ENCODE measurements around the gene PARN. TPM values are rescaled to one million over a fixed set of nuclear protein-coding genes. Genes with fewer than 3 reads are reported as not detected.

The PARN gene, protein sequence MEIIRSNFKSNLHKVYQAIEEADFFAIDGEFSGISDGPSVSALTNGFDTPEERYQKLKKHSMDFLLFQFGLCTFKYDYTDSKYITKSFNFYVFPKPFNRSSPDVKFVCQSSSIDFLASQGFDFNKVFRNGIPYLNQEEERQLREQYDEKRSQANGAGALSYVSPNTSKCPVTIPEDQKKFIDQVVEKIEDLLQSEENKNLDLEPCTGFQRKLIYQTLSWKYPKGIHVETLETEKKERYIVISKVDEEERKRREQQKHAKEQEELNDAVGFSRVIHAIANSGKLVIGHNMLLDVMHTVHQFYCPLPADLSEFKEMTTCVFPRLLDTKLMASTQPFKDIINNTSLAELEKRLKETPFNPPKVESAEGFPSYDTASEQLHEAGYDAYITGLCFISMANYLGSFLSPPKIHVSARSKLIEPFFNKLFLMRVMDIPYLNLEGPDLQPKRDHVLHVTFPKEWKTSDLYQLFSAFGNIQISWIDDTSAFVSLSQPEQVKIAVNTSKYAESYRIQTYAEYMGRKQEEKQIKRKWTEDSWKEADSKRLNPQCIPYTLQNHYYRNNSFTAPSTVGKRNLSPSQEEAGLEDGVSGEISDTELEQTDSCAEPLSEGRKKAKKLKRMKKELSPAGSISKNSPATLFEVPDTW
- 21.6 and 27.1 TPM in 2 replicates for total RNA-seq

DNA sequence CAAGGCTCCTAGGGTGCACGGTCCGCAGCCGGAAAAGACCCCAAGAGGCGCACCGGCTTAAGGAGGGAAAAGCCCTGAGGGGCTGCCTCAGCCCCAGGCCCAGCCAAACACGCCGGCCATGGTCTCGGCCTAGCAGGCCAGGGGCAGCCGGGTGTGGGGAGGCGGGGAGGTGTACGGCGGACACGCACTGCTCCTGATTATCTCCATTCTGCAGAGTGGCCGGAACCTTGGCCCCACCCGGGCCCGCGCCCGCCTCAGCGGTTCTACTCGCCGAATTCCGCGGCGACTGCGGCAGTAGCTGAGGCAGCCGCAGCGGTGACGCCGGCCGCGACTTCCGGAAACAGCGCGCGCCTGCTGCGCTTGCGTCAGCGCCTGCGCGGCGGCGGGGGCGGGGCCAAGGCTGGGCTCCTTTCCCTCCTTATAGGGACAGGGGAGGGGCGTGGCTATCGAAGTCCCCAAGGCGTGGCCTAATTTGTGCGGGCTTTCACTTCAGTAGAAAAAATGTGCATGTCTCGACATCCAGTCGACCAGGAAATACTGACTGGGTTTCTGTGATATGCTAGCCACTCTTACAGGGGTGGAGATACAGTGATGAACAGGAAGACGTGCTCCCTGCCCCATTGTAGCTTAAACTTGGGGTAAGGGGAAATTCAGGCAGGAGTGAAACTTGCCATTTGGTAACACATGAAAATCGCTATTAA, at the start of gene PARN:
TSS of gene PARN (minus strand) at position 342 of the 701 bp plus-strand sequence. CDS start at position 207, 135 bp downstream.

DNA sequence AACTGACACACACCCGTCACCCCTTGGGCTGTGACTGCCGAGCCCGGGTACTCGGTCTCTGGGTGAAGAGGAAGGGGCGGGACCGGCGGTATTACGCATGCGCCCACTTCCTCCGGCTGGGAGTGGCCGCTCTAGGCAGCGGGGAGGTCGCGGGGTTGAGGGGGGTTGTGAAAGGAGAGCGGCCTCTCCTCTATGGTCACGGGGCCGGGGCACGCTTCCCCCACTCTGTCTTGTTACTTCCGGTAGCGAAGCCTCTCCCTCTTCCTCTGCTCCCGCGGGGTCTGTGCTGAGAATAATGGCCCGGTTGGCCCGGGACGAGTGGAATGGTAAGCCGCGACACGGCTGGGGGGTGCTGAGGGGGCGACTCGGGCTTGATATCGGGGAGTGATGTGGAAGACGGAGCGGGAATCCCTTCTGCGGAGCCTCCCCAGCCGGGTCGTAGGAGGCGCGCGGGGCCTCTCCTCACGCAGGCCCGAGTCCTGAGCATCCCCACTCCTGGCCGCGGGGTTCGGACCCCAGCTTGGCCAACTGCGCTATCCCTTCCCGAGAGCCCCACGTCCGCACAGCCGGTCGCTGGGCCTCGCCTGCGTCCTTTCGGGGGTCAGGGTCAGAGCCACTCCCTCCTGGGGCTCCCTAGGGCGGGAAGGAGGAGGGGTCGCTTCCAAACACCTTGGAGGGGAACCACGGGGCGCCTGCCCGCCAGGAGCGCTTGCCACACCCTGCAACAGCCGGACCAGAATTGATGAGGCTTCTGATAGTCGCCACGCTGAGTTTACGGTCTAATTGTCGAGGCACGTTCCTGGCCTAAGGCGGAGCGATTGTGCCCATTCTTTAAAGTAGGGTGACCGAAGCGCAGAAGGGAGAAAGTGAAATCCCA, 2.9 kb upstream of the PARN start, which contains the start of gene BFAR:
TSS of gene BFAR (plus strand) at position 259 of the 877 bp plus-strand sequence. CDS start 11,396 bp downstream, outside the sequence.

Small RNAs within 50 kb of the gene (small RNA-seq; reads per million reads assigned to genes)
- gene RN7SL274P (not detected), gene RNU7-125P (not detected)

Other genes starting within 250 kb of the PARN start
- gene BFAR, start 2.7 kb upstream of the PARN start, total RNA-seq, result 94.2 and 115 TPM in 2 replicates
- 0.43 TPM in 1 of 2 replicates, not detected in the other for gene PLA2G10, start 64.0 kb upstream of the PARN start, total RNA-seq
- 0.79 TPM in 1 of 2 replicates, not detected in the other for gene NPIPA3, start 73.2 kb upstream of the PARN start, total RNA-seq
- 0.79 TPM in 1 of 2 replicates, not detected in the other for gene NPIPA2, start 112.3 kb upstream of the PARN start, total RNA-seq
- gene NOMO1, start 203.5 kb upstream of the PARN start, total RNA-seq, result 35.7 and 80.8 TPM in 2 replicates

All from placental epithelial cell (primary cell).